ENCODE measurements around the gene NSUN6.

DNA sequence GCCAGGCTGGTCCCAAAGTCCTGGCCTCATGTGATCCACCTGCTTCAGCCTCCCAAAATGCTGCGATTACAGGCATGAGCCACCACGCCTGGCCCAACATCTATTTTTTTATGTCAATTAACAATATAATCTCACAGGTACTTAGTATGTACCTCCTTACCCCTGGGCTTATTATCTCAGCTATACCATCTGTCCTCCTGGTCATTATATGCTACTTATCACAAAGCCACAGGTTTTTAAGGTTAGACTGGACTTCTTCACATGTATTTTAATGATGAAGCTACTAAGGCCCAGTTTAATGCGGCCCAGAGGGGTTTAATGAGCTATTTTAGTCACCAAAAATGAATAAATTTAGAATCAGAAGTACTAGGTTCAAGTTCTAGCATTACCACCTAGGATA, 3.4 kb downstream of the NSUN6 start:
- TF ChIP-seq EZH2 (IDR thresholded peaks at IDR 0.05; ENCODE audit: low read depth, unreplicated experiment): no peak
- TF ChIP-seq, protein P1, sequence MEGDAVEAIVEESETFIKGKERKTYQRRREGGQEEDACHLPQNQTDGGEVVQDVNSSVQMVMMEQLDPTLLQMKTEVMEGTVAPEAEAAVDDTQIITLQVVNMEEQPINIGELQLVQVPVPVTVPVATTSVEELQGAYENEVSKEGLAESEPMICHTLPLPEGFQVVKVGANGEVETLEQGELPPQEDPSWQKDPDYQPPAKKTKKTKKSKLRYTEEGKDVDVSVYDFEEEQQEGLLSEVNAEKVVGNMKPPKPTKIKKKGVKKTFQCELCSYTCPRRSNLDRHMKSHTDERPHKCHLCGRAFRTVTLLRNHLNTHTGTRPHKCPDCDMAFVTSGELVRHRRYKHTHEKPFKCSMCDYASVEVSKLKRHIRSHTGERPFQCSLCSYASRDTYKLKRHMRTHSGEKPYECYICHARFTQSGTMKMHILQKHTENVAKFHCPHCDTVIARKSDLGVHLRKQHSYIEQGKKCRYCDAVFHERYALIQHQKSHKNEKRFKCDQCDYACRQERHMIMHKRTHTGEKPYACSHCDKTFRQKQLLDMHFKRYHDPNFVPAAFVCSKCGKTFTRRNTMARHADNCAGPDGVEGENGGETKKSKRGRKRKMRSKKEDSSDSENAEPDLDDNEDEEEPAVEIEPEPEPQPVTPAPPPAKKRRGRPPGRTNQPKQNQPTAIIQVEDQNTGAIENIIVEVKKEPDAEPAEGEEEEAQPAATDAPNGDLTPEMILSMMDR (conservative IDR thresholded peaks at IDR 0.05; ENCODE audit: low read depth in 2 of 2): no peak
- TF ChIP-seq POLR2AphosphoS5 (IDR thresholded peaks at IDR 0.05; ENCODE audit: low read depth): no peak
- no peak for TF ChIP-seq EZH2phosphoT487 (IDR thresholded peaks at IDR 0.05; ENCODE audit: unreplicated experiment)
- TF ChIP-seq, protein P2, sequence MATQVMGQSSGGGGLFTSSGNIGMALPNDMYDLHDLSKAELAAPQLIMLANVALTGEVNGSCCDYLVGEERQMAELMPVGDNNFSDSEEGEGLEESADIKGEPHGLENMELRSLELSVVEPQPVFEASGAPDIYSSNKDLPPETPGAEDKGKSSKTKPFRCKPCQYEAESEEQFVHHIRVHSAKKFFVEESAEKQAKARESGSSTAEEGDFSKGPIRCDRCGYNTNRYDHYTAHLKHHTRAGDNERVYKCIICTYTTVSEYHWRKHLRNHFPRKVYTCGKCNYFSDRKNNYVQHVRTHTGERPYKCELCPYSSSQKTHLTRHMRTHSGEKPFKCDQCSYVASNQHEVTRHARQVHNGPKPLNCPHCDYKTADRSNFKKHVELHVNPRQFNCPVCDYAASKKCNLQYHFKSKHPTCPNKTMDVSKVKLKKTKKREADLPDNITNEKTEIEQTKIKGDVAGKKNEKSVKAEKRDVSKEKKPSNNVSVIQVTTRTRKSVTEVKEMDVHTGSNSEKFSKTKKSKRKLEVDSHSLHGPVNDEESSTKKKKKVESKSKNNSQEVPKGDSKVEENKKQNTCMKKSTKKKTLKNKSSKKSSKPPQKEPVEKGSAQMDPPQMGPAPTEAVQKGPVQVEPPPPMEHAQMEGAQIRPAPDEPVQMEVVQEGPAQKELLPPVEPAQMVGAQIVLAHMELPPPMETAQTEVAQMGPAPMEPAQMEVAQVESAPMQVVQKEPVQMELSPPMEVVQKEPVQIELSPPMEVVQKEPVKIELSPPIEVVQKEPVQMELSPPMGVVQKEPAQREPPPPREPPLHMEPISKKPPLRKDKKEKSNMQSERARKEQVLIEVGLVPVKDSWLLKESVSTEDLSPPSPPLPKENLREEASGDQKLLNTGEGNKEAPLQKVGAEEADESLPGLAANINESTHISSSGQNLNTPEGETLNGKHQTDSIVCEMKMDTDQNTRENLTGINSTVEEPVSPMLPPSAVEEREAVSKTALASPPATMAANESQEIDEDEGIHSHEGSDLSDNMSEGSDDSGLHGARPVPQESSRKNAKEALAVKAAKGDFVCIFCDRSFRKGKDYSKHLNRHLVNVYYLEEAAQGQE (IDR thresholded peaks at IDR 0.05; ENCODE audit: unreplicated experiment): no peak
- no peak for TF ChIP-seq CREB1 (CRISPR knock-in tag; IDR thresholded peaks at IDR 0.05; ENCODE audit: low read depth)
- TF ChIP-seq NANOG (IDR thresholded peaks at IDR 0.05; ENCODE audit: borderline replicate concordance): no peak
- TF ChIP-seq JUNB (IDR thresholded peaks at IDR 0.05; ENCODE audit: unreplicated experiment): no peak
- TF ChIP-seq, protein P3, sequence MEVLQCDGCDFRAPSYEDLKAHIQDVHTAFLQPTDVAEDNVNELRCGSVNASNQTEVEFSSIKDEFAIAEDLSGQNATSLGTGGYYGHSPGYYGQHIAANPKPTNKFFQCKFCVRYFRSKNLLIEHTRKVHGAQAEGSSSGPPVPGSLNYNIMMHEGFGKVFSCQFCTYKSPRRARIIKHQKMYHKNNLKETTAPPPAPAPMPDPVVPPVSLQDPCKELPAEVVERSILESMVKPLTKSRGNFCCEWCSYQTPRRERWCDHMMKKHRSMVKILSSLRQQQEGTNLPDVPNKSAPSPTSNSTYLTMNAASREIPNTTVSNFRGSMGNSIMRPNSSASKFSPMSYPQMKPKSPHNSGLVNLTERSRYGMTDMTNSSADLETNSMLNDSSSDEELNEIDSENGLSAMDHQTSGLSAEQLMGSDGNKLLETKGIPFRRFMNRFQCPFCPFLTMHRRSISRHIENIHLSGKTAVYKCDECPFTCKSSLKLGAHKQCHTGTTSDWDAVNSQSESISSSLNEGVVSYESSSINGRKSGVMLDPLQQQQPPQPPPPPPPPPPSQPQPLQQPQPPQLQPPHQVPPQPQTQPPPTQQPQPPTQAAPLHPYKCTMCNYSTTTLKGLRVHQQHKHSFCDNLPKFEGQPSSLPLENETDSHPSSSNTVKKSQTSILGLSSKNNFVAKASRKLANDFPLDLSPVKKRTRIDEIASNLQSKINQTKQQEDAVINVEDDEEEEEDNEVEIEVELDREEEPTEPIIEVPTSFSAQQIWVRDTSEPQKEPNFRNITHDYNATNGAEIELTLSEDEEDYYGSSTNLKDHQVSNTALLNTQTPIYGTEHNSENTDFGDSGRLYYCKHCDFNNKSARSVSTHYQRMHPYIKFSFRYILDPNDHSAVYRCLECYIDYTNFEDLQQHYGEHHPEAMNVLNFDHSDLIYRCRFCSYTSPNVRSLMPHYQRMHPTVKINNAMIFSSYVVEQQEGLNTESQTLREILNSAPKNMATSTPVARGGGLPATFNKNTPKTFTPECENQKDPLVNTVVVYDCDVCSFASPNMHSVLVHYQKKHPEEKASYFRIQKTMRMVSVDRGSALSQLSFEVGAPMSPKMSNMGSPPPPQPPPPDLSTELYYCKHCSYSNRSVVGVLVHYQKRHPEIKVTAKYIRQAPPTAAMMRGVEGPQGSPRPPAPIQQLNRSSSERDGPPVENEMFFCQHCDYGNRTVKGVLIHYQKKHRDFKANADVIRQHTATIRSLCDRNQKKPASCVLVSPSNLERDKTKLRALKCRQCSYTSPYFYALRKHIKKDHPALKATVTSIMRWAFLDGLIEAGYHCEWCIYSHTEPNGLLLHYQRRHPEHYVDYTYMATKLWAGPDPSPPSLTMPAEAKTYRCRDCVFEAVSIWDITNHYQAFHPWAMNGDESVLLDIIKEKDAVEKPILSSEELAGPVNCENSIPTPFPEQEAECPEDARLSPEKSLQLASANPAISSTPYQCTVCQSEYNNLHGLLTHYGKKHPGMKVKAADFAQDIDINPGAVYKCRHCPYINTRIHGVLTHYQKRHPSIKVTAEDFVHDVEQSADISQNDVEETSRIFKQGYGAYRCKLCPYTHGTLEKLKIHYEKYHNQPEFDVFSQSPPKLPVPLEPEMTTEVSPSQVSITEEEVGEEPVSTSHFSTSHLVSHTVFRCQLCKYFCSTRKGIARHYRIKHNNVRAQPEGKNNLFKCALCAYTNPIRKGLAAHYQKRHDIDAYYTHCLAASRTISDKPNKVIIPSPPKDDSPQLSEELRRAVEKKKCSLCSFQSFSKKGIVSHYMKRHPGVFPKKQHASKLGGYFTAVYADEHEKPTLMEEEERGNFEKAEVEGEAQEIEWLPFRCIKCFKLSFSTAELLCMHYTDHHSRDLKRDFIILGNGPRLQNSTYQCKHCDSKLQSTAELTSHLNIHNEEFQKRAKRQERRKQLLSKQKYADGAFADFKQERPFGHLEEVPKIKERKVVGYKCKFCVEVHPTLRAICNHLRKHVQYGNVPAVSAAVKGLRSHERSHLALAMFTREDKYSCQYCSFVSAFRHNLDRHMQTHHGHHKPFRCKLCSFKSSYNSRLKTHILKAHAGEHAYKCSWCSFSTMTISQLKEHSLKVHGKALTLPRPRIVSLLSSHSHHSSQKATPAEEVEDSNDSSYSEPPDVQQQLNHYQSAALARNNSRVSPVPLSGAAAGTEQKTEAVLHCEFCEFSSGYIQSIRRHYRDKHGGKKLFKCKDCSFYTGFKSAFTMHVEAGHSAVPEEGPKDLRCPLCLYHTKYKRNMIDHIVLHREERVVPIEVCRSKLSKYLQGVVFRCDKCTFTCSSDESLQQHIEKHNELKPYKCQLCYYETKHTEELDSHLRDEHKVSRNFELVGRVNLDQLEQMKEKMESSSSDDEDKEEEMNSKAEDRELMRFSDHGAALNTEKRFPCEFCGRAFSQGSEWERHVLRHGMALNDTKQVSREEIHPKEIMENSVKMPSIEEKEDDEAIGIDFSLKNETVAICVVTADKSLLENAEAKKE (CRISPR knock-in tag; IDR thresholded peaks at IDR 0.05): no peak
- TF ChIP-seq, protein P4, sequence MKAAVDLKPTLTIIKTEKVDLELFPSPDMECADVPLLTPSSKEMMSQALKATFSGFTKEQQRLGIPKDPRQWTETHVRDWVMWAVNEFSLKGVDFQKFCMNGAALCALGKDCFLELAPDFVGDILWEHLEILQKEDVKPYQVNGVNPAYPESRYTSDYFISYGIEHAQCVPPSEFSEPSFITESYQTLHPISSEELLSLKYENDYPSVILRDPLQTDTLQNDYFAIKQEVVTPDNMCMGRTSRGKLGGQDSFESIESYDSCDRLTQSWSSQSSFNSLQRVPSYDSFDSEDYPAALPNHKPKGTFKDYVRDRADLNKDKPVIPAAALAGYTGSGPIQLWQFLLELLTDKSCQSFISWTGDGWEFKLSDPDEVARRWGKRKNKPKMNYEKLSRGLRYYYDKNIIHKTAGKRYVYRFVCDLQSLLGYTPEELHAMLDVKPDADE (IDR thresholded peaks at IDR 0.05): no peak
- no peak for TF ChIP-seq ZNF331 (CRISPR knock-in tag; IDR thresholded peaks at IDR 0.05; ENCODE audit: low read depth)
